Measurements from ENCODE around the gene MLIP. TPM values are rescaled to one million over a fixed set of nuclear protein-coding genes. Genes with fewer than 3 reads are reported as not detected.

MLIP gene
- total RNA-seq, 1 experiment from 2014 or later, result not detected

DNA sequence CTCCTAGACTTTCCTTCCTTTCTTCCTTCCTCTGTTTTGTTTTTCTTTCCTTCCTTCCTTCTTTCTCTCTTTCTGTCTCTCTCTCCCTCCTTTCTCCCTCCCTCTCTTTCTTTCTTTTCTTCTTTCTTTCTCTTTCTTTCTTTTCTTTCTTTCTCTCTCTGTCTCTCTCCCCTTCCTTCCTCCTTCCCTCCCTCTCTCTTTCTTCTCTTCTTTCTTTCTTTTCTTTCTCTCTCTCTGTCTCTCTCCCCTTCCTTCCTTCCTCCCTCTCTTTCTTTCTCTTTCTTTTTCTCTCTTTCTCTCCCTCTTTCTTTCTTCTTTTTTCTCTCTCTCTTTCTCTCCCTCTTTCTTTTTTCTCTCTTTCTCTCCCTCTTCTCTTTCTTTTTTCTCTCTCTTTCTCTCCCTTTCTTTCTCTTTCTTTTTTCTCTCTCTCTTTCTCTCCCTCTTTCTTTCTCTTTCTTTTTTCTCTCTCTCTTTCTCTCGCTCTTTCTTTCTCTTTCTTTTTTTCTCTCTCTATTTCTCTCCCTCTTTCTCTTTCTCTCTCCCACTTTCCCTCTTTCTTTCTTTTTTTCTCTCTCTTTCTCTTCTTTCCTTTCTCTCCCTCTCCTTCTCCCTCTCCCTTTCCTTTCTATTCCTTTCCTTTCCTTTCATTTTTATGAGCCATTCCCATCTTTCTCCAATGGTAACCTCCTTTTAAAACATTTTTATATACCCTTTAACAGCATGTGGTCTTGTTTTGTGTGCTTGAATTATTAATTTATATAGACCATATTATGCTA lies 199.3 kb downstream of the MLIP start:
- no peak overlapping the region for H3K4me3 ChIP-seq (ENCODE audit: insufficient read depth, low read depth, low read length)
- H3K27me3 ChIP-seq (ENCODE audit: control insufficient read depth, insufficient read depth, low read length), result no peaks in the 10 kb centered on the region
- no peaks in the 10 kb centered on the region for H3K36me3 ChIP-seq (replicated peaks; ENCODE audit: control insufficient read depth, insufficient read depth, low read length)
- DNase-seq, result no peak

DNA sequence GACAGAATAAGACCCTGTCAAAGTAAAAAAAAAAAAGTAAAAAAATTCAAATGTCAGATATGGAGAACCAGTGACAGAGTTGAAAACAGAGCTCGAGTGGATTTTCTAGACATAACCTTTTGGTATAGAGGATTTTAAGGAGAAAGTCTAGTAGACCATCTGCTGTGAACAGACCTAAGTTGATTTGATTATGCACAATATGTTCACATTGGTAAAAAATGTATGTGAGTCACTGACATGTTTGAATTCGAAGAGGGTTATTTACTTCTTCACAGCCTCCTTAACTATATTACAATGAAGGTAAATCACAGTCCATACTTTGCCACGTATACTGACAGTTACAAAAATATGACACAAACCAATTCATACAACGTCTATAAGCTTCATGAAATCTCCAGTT lies 204.4 kb downstream of the MLIP start:
- Histone ChIP-seq H3K4me3 (ENCODE audit: insufficient read depth, low read depth, low read length) (no peak overlapping the region), H3K36me3 (replicated peaks; ENCODE audit: control insufficient read depth, insufficient read depth, low read length) (no peaks in the 10 kb centered on the region), H3K27me3 (ENCODE audit: control insufficient read depth, insufficient read depth, low read length) (no peaks in the 10 kb centered on the region)
- no peak for DNase-seq

Other genes starting within 250 kb of the MLIP start
- gene TINAG, start 197.0 kb downstream of the MLIP start, total RNA-seq (2014; rRNA removed; shearing (Covaris generic)), result not detected in 2 replicates